Fibroblast of skin of left quadriceps (primary cell): ENCODE data around the gene S100A9.
"Not testable (repeated sequence)": the region's sequence is repeated elsewhere in the genome, so short reads cannot be mapped to it uniquely, and the experiment has no call there.

ENCODE experiments used
- DNase-seq, 2 experiments: peaks; one replicate each; pipeline ENCODE4 v3.0.0-alpha.2; 2013; ENCODE audit warnings: low read depth in 2 of 2

Gene S100A9

DNA sequence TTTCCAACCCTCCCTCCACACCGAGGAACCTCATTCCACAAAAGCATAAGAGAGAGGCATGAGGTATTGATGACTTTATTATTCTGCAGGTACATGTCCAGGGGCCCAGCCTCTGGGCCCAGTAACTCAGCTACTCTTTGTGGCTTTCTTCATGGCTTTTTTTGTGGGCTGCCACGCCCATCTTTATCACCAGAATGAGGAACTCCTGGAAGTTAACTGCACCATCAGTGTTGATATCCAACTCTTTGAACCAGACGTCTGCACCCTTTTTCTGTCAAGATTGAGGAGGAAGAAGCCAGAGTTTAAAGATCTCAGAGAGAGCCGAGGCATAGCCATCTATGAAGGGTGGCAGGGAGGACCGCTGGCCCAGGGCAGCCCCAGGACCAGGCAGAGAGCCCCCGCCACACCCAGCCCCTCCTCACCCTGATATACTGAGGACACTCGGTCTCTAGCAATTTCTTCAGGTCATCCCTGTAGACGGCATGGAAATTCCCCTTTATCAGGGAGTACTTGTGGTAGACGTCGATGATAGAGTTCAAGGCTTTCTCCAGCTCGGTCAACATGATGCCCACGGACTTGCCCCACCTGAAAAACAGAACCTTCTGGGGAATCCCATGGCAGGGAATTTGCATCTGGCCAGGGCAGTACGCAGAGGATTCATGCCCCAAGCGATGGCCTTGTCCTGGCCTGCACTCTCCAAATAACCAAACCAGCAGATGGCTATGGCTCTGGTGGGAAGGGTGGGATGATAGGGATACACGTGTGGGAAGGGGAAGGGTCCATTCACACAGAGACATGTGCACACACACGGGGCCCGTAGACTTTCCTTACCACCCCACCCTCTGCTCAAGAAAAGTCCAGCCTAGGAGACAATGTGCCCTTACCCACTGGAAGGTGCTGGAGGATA lies 32.6 kb downstream of the S100A9 start:
- no peak for DNase-seq

DNA sequence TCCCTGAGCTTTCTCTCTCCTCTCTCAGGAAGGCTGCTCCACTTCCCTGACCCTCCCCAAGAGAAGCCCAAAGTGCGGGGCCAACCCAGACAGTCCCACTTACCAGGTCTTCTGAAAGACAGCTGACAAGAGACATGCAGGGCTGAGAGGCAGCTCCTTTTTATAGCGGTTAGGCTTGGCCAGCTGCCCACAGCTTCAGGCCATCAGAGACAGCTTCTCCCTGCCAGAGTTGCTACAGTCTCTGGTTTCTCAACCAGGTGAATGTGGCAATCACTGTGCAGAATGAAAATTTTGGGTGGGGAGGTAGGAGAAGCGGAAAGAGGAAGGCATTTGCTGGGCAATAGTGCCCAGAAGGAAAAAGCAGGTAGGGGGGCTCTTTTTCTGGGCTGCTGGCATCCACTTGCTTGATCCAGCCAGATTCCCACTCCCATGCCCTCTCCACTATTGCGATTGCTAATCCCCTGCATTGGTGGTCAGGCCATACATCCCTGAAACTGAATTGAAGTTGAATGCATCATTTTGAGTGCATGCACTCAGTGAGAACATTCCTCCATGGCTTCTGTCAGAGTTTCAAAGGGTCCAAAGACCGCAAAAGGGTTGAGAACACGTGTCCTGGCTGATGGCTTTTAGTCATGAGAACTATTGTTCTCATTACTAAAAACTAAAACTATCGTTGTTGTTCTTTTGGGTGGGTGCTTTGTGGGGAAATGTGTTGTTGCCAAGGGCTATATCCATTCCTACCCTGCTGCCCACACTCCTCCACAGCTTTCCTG lies 33.5 kb downstream of the S100A9 start, which contains the start of gene S100A8:
Gene S100A8, minus strand, starts transcription at position 136 of the 773 bp plus-strand sequence. CDS start 538 bp downstream, outside the sequence.
- no peak for DNase-seq

DNA sequence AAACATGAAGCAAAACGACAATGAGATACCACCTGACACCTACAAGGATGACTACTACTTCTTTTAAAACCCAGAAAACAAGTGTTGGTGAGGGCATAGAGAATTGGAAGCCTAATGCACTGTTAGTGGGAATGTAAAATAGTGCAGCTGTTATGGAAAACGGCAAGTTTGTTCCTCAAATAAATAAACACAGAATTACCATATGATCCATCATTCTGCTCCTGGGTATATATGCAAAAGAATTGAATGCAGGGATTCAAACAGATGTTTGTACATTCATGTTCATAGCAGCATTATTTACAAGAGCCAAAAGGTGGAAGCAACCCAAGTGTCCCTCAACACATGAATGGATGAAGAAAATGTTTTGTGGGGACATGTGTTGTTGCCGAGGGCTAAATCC lies 34.6 kb downstream of the S100A9 start:
- DNase-seq: no peak

- DNase-seq: no peak
Observed at GRCh38 chr1:153392822-153393221, 35.2 kb downstream of the S100A9 start.

- DNase-seq: no peak
Observed at GRCh38 chr1:153393926-153394325, 36.3 kb downstream of the S100A9 start.

DNA sequence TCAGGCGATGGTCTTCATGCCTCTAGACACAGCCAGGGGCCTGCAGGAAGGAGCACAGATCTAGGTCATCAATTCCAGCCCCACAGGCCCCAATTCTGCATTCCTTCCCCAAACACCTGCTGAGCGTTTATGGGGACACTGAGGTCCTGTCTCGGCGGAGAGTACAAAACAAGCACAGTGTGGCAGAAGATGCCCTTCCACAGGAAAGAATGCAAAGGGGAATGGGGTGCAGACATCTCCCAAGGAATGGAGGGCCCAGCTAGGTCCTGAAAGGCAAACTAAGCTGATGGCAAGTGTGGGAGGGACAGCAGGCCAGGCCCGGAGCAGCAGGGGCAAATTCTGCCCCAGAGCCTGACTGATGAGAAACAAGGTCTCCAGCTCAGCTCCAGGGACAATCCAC lies 36.7 kb downstream of the S100A9 start:
- no peak for DNase-seq

GRCh38 chr1:153395136-153395685 lies 37.6 kb downstream of the S100A9 start:
- no peak for DNase-seq

DNA sequence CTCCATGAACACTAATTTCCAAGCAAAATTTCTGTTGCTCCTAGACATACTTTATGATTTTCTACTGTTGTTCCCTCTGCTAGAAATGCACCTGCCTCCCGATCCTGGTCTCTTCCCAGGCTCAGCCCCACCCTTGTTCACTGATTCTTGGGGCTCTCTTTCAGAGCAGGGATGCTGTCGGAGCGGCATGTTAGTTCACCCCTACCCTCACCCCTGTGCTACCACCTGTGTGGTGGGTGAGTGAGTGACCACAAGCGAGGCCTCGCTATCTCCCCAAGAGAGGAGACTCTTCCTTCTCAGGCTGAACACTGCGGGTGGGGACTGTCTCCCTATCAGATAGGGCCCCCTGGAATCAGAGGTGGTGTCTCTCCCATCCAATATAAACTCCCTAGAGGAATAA lies 38.1 kb downstream of the S100A9 start:
- DNase-seq: no peak

DNA sequence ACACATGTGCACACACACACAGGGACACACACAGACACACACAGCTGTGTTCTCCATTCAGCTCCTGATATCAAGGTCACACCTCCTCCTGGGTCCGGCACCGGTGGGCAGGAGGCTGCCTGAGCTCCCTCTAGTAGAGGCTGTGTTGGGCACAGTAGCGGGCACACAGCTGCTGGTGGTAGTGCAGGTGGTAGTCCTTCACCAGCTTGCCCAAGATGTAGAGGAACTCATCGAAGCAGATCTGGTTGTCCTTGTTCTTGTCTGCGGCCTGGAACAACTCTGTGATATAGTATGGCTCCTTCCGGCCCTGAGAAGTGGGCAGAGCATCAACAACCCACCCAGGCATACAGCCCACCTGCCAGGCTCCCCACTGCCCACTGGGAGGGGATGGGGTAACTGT lies 38.8 kb downstream of the S100A9 start:
- no peak for DNase-seq

DNA sequence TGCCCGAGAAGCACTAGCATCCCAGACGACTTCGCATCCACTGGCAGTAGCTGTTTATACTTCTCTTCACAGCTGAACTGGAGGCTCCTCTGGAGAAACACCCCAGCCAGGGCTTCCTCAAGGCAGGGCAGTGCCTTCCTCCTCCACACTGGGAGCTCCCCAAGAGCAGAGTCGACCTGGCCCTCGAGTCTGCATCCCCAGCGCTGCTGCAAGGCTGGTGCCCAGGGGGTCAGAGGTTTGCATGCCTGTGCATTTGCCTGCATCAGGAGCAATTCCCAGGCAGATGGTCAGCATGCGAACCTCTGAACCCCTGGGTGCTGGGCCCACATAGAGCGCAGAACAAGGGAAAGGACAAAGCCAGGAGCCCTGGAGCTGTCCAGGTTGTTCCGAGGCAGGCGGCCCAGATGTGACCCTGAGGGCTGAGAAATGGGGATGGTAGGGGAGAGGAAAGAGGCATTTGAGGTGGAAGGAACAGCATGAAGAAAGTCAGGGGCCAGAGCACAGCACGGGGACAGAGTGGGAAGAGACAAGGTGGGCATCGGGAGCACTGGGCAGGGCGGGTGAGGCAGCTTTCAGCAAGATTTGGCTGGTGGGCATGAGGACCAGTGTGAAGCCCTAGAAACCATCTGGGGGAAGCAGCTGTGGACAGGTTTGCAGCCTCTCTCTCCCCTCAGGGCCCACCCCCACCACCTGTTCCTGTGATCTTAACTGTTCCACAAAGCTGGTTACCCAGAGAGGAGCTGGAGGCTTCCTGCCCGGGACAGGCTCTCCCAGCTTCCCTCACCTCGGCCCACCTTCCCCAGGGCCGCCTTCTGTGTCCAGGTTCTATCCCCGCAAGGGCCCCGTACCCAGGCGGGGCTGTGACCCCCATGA lies 39.6 kb downstream of the S100A9 start:
- no peak for DNase-seq

DNA sequence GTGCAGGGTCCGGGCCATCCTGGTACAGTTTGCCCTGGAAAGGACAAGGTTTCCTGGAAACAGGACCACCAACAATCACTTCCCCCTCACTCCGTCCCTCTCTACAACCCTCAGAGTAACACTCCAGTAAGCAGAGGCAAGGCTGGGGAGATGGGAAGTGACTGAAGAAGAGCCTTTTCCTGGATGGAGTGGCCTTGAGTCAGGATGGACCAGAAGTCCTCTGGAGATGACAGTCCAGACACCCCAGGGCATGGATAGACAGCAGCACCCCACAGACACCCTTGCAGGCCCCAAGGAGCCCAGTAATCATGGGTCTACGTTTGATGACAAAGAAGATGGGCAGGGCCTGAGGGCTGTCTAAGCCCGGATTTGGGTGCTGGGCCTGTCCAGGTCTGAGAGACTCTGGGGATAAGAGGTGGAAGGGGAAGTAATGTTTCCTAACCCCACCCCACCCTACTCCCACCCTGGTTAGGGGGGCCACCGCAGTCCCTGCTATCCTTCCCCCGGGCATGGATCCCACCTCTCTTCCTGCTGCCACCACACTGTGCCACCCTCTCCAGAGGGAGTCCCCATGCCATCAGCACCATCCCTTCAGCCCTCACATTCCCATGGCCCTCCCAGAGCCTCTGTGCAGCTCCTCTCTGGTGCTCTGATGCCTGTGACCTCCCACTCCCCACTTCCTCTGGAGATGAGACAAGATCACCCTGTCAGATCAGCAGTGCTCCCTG lies 40.4 kb downstream of the S100A9 start:
- no peak for DNase-seq

DNA sequence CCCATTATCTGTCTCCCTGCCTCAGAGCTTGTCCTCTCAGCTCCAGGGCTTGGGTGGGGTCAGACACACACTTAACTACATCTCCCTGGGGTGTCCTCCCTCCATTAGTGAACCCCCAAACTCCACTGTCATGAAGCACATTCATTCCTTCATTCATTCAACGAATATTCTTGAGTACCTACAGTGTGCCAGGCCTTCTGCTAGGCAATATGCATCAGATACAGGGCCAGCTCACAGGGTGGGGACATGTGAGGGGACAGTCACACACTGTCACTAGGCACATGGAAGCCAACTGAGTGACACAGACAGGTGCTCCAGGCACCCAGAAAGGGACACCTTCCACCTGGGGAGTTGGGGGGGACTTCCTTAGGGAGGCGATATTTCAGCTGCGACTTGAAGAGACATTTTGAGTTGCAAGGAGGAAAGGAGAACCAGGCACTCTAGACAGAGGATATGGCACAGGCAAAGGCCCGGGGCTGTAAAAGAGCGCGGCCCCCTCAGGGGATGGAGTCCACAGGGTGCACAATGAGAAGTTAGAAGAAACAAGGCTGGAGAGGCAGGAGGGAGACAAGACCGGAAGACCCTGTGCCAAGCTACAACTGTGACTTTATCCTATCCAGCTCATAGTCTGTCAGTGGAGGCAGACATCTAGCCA lies 41.9 kb downstream of the S100A9 start:
- DNase-seq: no peak

DNA sequence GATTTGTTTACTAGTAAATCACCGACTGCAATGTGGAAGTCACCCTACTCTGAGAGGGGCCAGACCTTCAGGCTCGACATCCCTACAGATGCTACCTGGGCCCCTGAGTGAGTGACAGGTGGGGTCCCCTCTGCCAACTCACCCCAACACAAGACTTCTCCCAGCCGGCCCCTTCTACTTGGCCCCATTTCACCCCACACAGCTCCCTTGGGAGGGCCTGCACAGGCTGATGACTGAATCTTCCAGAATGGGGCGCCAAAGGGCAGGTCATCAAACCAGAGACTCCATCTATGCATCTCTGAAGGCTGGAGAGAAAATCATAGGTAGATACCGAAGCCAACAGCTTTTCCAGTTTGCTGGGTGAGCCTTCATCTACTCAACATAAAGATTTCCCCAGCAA lies 42.6 kb downstream of the S100A9 start:
- no peak for DNase-seq

DNA sequence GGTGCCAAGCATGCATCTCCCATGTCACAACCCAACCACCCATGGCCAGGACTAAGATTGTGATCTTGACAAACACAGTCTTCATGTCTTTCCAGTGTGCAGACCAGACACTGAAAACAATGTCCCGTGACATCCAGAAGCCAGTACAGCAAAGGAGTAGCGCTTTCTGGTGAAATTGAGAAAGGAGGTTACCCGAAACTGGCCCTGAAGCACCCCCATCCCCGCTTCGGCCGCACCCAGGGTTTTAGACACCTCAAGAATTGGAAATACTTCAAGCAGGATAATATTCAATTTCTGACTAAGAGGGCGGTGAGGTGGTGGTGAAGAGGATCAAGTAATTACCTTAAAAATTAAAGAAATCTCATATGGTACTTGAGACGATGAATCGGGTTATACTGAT lies 43.8 kb downstream of the S100A9 start:
- no peak for DNase-seq

GRCh38 chr1:153402226-153402625 lies 44.6 kb downstream of the S100A9 start:
- no peak for DNase-seq

DNA sequence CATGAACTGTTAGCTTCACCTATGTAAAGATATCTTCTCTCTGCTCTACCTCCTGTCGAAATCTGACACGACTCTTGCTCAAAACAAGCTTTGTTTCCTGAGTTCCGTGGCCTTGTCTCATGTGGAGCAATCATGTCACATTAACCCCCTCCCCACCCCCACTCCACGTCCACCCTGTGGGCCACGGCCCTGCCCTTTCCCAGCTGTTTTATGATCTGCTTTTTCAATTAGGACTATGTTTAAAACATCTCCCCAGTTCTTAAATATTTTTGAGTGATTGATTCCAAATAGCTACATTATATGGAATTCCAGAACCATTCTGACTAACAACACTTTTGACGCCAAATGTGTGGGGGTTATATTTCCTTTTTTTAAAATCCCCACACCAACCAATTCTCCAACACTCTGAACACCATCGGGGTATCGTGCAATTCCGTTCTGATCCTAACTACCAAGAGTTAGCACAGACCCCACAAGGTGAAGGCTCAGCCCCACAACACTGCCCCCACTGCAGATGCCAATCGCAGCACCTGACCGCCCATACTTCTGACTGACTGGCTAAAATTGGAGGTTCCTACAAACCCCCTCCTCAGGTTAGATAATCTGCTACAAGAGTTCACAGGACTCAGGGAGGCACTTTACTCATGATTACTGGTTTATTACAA lies 45.9 kb downstream of the S100A9 start:
- DNase-seq: no peak

DNA sequence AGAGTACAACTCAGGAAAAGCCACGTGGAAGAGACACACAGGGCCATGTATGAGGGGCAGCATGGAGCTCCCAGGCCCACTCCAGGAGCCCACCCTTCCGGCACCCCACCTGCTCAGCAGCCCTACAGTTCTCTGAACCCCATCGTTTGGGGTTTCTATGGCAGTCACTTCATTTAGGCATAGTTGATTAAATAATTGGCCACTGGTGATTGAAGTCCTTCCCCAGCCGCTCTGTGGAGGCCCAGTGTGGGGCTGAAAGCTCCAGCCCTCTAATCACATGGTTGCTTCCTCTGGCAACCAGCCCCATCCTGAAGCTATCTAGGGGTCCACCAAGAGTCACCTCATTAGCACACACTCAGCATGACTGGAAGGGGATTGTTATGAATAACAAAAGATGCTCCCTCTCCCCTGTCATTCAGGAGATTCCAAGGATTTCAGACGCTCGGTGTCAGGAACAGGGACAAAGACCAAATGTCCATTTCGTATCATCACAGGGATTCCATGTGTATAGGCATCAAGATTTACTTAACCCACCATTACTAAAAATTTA lies 46.5 kb downstream of the S100A9 start:
- no peak for DNase-seq

DNA sequence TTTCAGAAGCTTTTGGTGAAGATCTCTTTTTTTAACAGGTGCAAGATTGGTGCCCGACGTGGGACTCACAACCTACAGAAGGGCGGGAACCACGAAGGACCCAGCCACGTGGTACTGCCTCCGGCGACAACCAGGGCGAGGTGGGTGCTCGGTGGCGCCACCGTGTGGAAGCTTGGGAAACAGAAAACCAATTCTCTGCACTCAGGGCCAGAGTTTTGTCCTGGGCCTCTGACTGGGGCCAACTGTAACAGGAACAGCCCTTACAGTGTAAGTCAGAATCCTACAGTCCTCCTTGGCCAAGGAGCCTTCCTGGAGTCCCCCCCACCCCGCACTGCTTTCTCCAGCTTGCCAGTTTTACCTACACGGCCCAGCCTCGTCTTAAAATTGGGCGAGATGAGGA lies 47.1 kb downstream of the S100A9 start:
- no peak for DNase-seq

GRCh38 chr1:153405825-153406599 lies 48.4 kb downstream of the S100A9 start:
- DNase-seq: not testable (repeated sequence)
